ENCODE results near the gene FSIP1. TPM values are rescaled to one million over a fixed set of nuclear protein-coding genes. Genes with fewer than 3 reads are reported as not detected.

The FSIP1 gene
- total RNA-seq, 4 donors from 2014 or later: 0.17 TPM; not detected in 3

DNA sequence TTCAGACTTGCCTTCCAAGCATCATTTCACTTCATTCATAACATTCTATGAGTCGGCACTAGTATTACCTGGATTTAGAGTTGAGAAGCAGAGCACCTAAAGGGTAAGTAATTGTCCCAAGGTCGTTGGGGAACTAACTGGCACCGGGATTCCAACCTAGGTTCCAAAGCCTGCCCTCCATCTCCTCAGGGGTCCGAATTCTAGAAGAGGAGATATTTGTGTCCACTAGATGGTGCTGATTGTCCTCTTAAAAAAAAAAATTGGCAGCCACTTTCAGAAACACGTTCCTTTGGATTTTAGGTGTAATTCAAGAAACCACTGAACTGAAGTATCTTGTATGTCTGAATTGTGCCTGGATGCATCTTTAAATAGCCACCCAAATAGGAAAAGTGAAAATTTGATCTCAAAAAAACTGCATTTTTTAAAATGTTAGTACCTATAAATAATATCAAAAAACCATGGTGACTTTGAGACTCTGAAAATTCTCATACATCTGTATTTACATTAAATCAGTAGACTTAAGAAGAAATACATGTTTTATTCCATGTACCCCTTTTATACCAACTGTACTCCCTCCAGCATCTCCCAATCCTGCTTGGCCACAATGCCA is 3.9 kb upstream of the FSIP1 start:
- TF ChIP-seq POLR2A (IDR thresholded peaks at IDR 0.05): no peak
- TF ChIP-seq, protein P1, sequence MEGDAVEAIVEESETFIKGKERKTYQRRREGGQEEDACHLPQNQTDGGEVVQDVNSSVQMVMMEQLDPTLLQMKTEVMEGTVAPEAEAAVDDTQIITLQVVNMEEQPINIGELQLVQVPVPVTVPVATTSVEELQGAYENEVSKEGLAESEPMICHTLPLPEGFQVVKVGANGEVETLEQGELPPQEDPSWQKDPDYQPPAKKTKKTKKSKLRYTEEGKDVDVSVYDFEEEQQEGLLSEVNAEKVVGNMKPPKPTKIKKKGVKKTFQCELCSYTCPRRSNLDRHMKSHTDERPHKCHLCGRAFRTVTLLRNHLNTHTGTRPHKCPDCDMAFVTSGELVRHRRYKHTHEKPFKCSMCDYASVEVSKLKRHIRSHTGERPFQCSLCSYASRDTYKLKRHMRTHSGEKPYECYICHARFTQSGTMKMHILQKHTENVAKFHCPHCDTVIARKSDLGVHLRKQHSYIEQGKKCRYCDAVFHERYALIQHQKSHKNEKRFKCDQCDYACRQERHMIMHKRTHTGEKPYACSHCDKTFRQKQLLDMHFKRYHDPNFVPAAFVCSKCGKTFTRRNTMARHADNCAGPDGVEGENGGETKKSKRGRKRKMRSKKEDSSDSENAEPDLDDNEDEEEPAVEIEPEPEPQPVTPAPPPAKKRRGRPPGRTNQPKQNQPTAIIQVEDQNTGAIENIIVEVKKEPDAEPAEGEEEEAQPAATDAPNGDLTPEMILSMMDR (IDR thresholded peaks at IDR 0.05): no peak
- no peak overlapping the region for H3K4me3 ChIP-seq (ENCODE audit: low read depth, poor library complexity, severe bottlenecking)
- intact Hi-C loops (cut with DNase I; ENCODE audit: low total_unique reads): no loop called here
- WGBS, 2 donors: 4 to 5% methylated on average over 5 of the region's 5 CpGs
- no peak for DNase-seq (ENCODE audit: low spot score in 2 of 2)

DNA sequence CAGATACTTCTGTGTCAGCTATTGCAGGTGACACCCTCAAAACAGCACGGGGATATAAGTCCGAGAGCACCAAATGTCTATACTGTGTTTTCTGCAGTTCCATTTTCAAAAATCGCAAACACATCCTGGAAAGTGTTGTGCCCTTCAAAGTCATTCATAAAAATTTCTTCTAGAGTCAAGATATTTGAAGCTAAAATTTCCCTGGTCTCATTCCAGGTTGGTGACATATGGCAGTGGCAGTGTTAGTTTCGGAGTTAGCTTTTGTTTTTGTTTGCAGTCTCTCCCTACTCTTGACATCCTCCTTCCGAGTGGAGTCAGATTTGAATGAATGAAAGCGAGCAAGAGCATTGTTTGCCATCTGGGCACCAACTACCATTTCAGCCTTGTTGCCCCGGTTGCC is 3.2 kb upstream of the FSIP1 start:
- no peak overlapping the region for H3K4me3 ChIP-seq (ENCODE audit: low read depth, poor library complexity, severe bottlenecking)
- no peak for DNase-seq (ENCODE audit: low spot score in 2 of 2)
- 72 to 81% methylated on average over 7 of the region's 7 CpGs for WGBS, 2 donors
- intact Hi-C loops (cut with DNase I; ENCODE audit: low total_unique reads): no loop called here
- TF ChIP-seq POLR2A (IDR thresholded peaks at IDR 0.05): no peak
- TF ChIP-seq, protein P1 (IDR thresholded peaks at IDR 0.05): no peak

DNA sequence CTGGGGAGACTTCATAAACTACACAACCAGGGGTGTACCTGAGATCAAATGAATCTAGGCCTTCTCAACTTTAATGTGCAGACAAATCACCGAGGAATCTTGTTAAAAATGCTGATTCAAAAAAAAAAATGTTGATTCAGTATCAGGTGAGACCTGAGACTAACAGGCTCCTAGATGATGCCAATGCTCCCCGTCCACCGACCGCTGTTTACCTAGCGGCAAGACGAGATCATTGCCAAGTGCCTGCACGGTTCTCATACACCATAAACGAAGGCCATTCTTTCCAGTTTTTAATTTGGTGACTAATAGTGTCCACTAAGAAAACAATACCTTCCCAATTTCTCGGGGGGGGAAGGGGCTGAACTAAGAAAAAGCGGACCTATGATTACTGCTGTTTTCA is 2.5 kb upstream of the FSIP1 start:
- no peak for DNase-seq (ENCODE audit: low spot score in 2 of 2)
- WGBS, 2 donors: 62 to 66% methylated on average over 10 of the region's 10 CpGs
- H3K4me3 ChIP-seq (ENCODE audit: low read depth, poor library complexity, severe bottlenecking): no peak overlapping the region
- intact Hi-C loops (cut with DNase I; ENCODE audit: low total_unique reads): no loop called here
- TF ChIP-seq, protein P1 (IDR thresholded peaks at IDR 0.05): no peak

DNA sequence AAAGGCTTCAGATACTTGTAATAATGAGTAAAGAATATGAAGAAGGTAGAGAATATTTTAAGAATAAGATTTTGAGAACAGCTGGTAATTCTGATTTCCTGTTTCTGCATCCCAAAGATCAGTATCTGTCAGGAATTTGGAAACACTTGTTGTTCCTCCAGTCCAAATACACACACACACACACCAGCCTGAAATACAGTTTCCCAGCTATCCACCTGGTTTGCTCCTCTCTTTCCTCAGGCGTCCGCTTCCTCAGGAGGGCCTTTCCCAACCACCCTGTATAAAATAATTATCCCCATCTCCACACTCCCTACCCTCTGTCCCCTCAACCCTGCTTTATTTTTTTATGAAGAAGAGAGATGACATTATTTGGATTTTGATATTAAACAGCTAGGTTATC is 2.0 kb upstream of the FSIP1 start:
- intact Hi-C loops (cut with DNase I; ENCODE audit: low total_unique reads): no loop called here
- 61 to 82% methylated on average over 2 of the region's 2 CpGs for WGBS, 2 donors
- no peak for DNase-seq (ENCODE audit: low spot score in 2 of 2)
- H3K4me3 ChIP-seq (ENCODE audit: low read depth, poor library complexity, severe bottlenecking): no peak overlapping the region
- TF ChIP-seq, protein P1 (IDR thresholded peaks at IDR 0.05): no peak
- no peak for TF ChIP-seq POLR2A (IDR thresholded peaks at IDR 0.05)

DNA sequence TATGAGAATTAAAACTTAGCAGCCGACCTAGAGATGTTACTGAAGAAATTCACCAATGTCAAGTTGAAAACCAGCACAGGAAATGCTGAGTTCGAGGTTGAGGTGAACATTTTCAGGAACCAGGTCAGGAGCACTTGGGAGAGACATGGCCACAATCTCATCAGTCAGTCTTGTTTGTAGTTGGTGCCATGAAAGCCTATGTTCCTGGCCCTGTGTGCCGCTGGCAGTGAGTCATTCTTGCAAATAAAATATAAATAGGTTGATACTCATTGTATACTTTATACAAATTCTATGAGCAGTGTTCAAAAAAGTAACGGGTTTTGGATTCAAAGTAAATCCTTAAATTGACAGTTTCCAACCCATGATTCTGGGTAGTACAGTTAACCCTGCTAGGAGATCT is 1.5 kb upstream of the FSIP1 start:
- no peak for DNase-seq (ENCODE audit: low spot score in 2 of 2)
- intact Hi-C loops (cut with DNase I; ENCODE audit: low total_unique reads): no loop called here
- 31 to 43% methylated on average over 4 of the region's 4 CpGs for WGBS, 2 donors
- no peak overlapping the region for H3K4me3 ChIP-seq (ENCODE audit: low read depth, poor library complexity, severe bottlenecking)
- TF ChIP-seq, protein P1 (IDR thresholded peaks at IDR 0.05): no peak
- no peak for TF ChIP-seq POLR2A (IDR thresholded peaks at IDR 0.05)

DNA sequence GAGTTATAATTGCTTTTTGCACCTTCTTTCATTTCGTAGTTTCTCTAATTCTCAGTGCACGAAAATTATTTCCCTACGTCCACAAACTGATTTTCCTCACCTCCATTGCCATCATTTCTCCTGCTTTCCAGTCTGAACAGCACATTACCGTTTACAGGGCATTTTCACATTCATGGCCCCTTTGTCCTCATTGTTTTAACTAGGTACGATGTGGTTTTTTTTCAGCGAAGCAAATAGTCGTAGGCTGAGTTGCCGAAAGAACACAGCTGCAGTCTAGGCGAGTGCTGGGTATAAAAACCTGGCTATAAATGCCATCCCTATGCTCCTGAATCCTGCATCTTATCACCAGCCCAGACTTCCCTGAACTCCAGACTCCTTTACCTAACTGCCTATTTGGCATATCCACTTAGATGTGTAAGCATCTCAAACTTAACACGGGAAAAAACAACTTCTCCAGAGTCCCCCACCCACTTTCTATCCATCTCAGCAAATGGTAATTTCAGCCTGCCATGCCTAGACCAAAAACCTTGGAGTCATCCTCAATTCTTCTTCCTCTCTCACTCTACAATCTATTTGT is 691 bp upstream of the FSIP1 start:
- DNase-seq (ENCODE audit: low spot score in 2 of 2): no peak
- 0 to 2% methylated on average over 10 of the region's 10 CpGs for WGBS, 2 donors
- H3K4me3 ChIP-seq (ENCODE audit: low read depth, poor library complexity, severe bottlenecking): peak overlapping the region; percentile 52
- intact Hi-C loops (cut with DNase I; ENCODE audit: low total_unique reads): no loop called here
- no peak for TF ChIP-seq POLR2A (IDR thresholded peaks at IDR 0.05)
- TF ChIP-seq, protein P1 (IDR thresholded peaks at IDR 0.05): no peak

All from lower leg skin (tissue), 4 donors.